ENCODE data around the gene CCDC40. TPM values are rescaled to one million over a fixed set of nuclear protein-coding genes. Genes with fewer than 3 reads are reported as not detected.
A peak's percentile ranks its signal among the peaks of the same experiment; 100 is the strongest.

The CCDC40 gene
- total and polyA plus RNA-seq, 9 of the 15 experiments (the other 6 are each of a cell fraction or from before 2014, with no cell fraction given) = 0.07 to 0.33 TPM; not detected in 7

GRCh38 chr17:80146121-80147034 is 109.9 kb downstream of the CCDC40 start (continued):
- TF ChIP-seq RBBP5 (IDR thresholded peaks at IDR 0.05; ENCODE audit: borderline replicate concordance, insufficient read depth, low read length, poor library complexity, severe bottlenecking) = no peak
- no peak for TF ChIP-seq ILF3 (IDR thresholded peaks at IDR 0.05; ENCODE audit: borderline replicate concordance)
- TF ChIP-seq BRCA1 (IDR thresholded peaks at IDR 0.05) = no peak
- TF ChIP-seq BRCA1 (CRISPR knock-in tag; IDR thresholded peaks at IDR 0.05) = 0 out of 2 replicates have a peak, but pooled peaks have one; percentile 69
- TF ChIP-seq LCOR (CRISPR knock-in tag; IDR thresholded peaks at IDR 0.05) = no peak
- no peak for TF ChIP-seq POLR3G (IDR thresholded peaks at IDR 0.05; ENCODE audit: extremely low read depth, insufficient read length, insufficient replicate concordance)
- TF ChIP-seq BDP1 (IDR thresholded peaks at IDR 0.05; ENCODE audit: insufficient read depth, insufficient read length) = no peak
- no peak for TF ChIP-seq GMEB1 (CRISPR knock-in tag; IDR thresholded peaks at IDR 0.05)
- TF ChIP-seq ZNF232 (CRISPR knock-in tag; IDR thresholded peaks at IDR 0.05) = no peak
- TF ChIP-seq ZNF780A (CRISPR knock-in tag; IDR thresholded peaks at IDR 0.05) = no peak
- TF ChIP-seq THRA (IDR thresholded peaks at IDR 0.05) = no peak
- no peak for TF ChIP-seq FOXM1 (IDR thresholded peaks at IDR 0.05; ENCODE audit: low read depth)
- TF ChIP-seq FOXM1 (CRISPR knock-in tag; IDR thresholded peaks at IDR 0.05; ENCODE audit: low read depth) = no peak
- TF ChIP-seq ARHGAP35 (IDR thresholded peaks at IDR 0.05; ENCODE audit: partially characterized antibody) = no peak
- no peak for TF ChIP-seq BRD9 (IDR thresholded peaks at IDR 0.05; ENCODE audit: low read depth, partially characterized antibody)
- no peak for TF ChIP-seq ZBTB12 (CRISPR knock-in tag; IDR thresholded peaks at IDR 0.05)
- TF ChIP-seq ZNF518B (CRISPR knock-in tag; IDR thresholded peaks at IDR 0.05) = no peak
- TF ChIP-seq ZNF175 (CRISPR knock-in tag; IDR thresholded peaks at IDR 0.05; ENCODE audit: low read depth) = no peak
- TF ChIP-seq TCF7 (IDR thresholded peaks at IDR 0.05; ENCODE audit: borderline replicate concordance) = 0 out of 2 replicates have a peak, but pooled peaks have one; percentile 38
- TF ChIP-seq RFX1 (IDR thresholded peaks at IDR 0.05) = peak; percentile 83
- no peak for TF ChIP-seq NFE2 (IDR thresholded peaks at IDR 0.05; ENCODE audit: low read depth)

All from K562 (cell line).